Neural crest cell (in vitro differentiated cells): ENCODE data around the gene CABLES2. TPM values are rescaled to one million over a fixed set of nuclear protein-coding genes. Genes with fewer than 3 reads are reported as not detected.

Source experiments
- DNase-seq: peaks from one replicate; pipeline ENCODE4 v3.0.0; 2021; ENCODE audit warnings: low read depth, mixed read lengths, low spot score
- H3K27ac Mint-ChIP-seq: one replicate; pipeline ENCODE4 v1.8.0; 2021; ENCODE audit warnings: mild to moderate bottlenecking, mixed read lengths; ENCODE audit not compliant: unreplicated experiment
- H3K27me3 Mint-ChIP-seq: 2 replicates; pipeline ENCODE4 v1.8.0; 2021; ENCODE audit warnings: low read depth, mild to moderate bottlenecking, mixed read lengths
- H3K36me3 Mint-ChIP-seq: 2 replicates; pipeline ENCODE4 v1.8.0; 2021; ENCODE audit warnings: low read depth, mild to moderate bottlenecking, mixed read lengths
- H3K4me1 Mint-ChIP-seq: 2 replicates; pipeline ENCODE4 v1.8.0; 2021; ENCODE audit warnings: mixed read lengths
- H3K4me3 Mint-ChIP-seq: one replicate; pipeline ENCODE4 v1.8.0; 2021; ENCODE audit warnings: mild to moderate bottlenecking, mixed read lengths
- H3K9me3 Mint-ChIP-seq: 2 replicates; pipeline ENCODE4 v1.8.0; 2021; ENCODE audit warnings: mixed read lengths
- long read RNA-seq: library from polyadenylated mRNA; unstranded; transcript quantifications from one replicate; pipeline ENCODE4 v2.0.0, GENCODE V29; 2020
- total RNA-seq: library from RNA; stranded (reverse); gene quantifications from 2 replicates; pipeline ENCODE4 v1.2.1, GENCODE V29; 2021
- TF ChIP-seq, protein P1 (sequence below): fragments of 200-600 bp; sonication (generic); conservative IDR thresholded peaks from 2 replicates; pipeline ENCODE4 v1.5.0; 2021; ENCODE audit warnings: antibody characterized with exemption, mild to moderate bottlenecking

The CABLES2 gene, protein sequence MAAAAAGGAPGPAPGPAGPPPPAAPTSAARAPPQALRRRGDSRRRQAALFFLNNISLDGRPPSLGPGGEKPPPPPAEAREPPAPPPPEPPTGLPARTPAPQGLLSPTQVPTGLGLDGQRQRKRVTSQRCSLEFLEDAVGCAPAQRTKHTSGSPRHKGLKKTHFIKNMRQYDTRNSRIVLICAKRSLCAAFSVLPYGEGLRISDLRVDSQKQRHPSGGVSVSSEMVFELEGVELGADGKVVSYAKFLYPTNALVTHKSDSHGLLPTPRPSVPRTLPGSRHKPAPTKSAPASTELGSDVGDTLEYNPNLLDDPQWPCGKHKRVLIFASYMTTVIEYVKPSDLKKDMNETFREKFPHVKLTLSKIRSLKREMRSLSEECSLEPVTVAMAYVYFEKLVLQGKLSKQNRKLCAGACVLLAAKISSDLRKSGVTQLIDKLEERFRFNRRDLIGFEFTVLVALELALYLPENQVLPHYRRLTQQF
- 25.2 and 26.6 TPM in 2 replicates for total RNA-seq
- long read RNA-seq, partial matches to known transcripts, result 0 of 5 reads
- long read RNA-seq, other reads (novel, unspliced or antisense), result 5 of 5 reads

DNA sequence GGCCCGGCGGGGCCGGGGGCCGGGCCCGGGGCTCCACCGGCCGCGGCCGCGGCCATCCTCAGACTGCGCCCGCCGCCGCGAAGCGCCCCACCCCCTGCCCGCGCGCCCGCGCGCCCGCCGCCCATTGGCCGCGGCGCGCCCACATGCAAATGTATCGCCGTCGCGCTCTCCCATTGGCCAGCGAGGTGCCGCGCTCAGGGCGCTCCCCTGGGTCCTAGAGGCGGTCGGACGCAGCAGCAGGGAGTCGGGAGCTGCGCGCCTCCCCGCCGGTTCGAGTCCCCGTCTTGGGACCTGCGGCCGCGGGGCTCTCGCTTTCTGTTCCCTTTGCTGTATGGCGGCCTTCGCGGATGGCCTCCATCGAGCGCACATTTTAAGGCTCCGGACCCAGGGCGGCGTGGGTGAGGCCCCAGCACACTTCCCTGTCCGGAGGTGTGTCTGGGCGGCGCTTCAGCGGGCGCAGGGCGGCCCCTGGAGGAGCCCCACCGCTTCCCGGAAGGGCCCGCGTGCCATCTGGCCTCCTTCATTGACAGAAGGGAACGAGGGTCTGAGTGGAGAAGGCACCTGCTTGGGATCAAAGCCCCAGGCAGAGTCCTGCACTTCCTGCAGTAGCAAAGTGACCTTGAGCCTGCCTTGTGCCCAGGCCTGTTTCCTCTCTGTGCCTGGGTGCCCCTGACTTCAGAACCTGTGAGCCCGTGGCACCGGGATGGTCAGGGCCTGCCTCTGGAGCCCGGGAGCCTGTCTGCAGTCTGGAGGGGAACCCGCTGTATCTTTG, at the start of gene CABLES2:
Gene CABLES2 (minus strand): TSS at position 65 of the 772 bp plus-strand sequence. CDS start 9 bp downstream, at position 56.
- peak; percentile 85 for DNase-seq
- H3K4me3 Mint-ChIP-seq, result peak within 1 kb of the TSS; percentile 88
- H3K27me3 Mint-ChIP-seq, result peaks cover 5% of the 10 kb centered on the region
- H3K27ac Mint-ChIP-seq, result no peak within 1 kb of the TSS
- no peaks in the 10 kb centered on the region for H3K36me3 Mint-ChIP-seq
- H3K4me1 Mint-ChIP-seq, result peaks cover 11% of the 10 kb centered on the region
- H3K9me3 Mint-ChIP-seq, result no peaks in the 10 kb centered on the region
- TF ChIP-seq, protein P1, sequence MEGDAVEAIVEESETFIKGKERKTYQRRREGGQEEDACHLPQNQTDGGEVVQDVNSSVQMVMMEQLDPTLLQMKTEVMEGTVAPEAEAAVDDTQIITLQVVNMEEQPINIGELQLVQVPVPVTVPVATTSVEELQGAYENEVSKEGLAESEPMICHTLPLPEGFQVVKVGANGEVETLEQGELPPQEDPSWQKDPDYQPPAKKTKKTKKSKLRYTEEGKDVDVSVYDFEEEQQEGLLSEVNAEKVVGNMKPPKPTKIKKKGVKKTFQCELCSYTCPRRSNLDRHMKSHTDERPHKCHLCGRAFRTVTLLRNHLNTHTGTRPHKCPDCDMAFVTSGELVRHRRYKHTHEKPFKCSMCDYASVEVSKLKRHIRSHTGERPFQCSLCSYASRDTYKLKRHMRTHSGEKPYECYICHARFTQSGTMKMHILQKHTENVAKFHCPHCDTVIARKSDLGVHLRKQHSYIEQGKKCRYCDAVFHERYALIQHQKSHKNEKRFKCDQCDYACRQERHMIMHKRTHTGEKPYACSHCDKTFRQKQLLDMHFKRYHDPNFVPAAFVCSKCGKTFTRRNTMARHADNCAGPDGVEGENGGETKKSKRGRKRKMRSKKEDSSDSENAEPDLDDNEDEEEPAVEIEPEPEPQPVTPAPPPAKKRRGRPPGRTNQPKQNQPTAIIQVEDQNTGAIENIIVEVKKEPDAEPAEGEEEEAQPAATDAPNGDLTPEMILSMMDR, result no peak

DNA sequence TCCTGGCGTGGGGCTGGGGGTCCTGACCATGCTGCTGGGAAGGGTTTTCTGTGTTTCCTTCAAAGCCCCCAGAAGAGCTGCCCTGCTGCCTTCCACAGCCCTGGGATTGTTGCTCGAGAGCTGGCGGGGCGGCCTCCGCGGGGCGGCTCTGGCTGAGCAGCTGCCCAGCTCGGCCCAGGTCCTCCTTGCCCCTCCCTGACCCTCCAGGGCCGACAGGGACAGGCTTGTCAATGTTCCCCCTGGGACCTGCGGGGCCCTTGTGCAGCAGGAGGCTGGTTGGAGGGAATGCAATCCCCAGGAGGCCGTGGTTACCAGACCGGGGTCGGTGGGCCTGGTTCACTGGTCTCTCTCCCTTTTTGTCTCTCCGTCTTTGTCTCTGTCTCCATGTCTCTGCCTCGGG, 48.8 kb upstream of the CABLES2 start:
- Mint-ChIP-seq H3K9me3 (no peaks in the 10 kb centered on the region), H3K36me3 (no peaks in the 10 kb centered on the region), H3K27me3 (no peaks in the 10 kb centered on the region), H3K4me1 (peaks cover 4% of the 10 kb centered on the region), H3K27ac (peak overlapping the region; percentile 98), H3K4me3 (no peak overlapping the region)
- DNase-seq, result no peak
- TF ChIP-seq, protein P1, result no peak

DNA sequence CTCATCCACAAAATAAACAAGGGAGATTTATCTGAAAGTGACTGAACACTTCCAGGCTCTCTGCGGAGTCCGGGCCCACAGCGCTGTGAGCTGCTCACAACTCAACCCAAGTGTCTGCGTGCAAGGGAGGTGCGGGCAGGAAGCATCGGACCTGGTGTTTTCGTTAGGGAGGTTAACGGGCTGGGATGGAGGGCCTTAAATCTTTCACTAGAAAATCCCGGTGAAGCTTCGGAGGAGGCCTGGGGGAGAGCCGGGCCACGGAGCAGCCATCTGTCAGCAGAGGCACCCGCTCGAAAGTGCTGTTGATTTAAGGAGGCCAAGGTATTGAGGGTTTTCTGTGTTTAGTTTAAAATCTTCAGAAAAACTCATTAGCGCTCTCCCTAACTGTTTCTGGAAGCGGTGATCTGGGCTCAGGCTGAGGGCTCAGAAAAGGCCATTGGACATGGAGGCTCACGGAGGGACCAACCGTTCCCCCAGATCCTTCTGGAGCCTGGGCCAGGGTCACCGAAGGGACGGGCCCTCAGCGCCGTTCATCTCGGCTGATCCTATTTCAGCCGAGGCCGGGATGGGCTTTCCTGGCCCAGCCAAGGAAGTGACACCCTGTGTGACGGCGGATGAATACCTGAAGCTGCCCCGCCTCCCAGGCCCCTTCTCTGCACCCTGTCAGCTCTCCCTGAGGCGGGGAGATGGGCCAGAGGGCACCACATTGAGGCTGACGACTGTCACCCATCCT, 48.0 kb upstream of the CABLES2 start:
- no peak for DNase-seq
- Mint-ChIP-seq H3K27me3 (no peaks in the 10 kb centered on the region), H3K36me3 (no peaks in the 10 kb centered on the region), H3K4me1 (peaks cover 4% of the 10 kb centered on the region), H3K9me3 (no peaks in the 10 kb centered on the region), H3K27ac (peak overlapping the region; percentile 57), H3K4me3 (no peak overlapping the region)
- TF ChIP-seq, protein P1, result no peak

DNA sequence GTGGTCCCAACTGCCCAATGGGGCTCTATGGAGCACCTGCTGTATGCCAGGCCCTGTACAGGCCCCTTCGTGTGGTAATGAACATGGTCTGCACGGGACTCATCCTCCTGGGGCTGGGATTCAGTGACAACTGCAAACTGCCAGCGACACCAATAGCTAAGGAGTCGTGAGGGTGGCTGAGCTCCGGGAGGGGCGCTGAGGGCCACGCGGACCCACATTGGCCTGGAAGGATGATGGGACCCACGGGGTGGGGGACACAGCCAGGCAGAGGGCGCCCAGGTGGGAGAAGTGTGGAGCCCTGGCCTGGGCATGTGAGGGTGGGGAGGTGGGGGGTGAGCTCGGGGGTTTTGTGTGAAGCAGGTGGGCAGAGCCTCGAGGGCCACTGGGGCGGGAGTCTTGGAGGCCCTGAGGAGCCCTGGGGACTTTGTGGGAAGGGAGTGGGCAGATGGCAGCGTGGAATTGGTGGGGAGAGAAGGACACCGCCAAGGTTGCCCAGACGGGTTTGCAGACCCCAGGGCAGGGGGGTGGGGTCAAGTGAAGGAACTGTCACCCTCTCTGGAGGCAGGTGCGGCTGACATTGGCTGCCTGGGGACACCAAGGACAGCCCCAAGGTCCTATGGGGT, 46.2 kb upstream of the CABLES2 start:
- Mint-ChIP-seq H3K4me1 (peaks cover 20% of the 10 kb centered on the region), H3K36me3 (no peaks in the 10 kb centered on the region), H3K27me3 (no peaks in the 10 kb centered on the region), H3K27ac (no peak overlapping the region), H3K4me3 (no peak overlapping the region), H3K9me3 (no peaks in the 10 kb centered on the region)
- TF ChIP-seq, protein P1, result no peak
- DNase-seq, result no peak
